A549 (cell line): ENCODE measurements around the gene MAN1A2. TPM values are rescaled to one million over a fixed set of nuclear protein-coding genes. Genes with fewer than 3 reads are reported as not detected.

Source experiments
- ATAC-seq, 2 experiments: fragments of 200-7000 bp in 1 of 2; fragments of >200 bp in 1 of 2; cut with Nextera tagmentation in 1 of 2; cut with Tn5 transposase in 1 of 2; 3 replicates each; pipeline versions ENCODE4 v1.8.0 to v1.9.1; 2018 to 2020; ENCODE audit warnings: mild to moderate bottlenecking in 1 of 2, moderate library complexity in 1 of 2
- CTCF ChIA-PET: fragments of 300-600 bp; sonication (Branson Sonifier 250); formaldehyde crosslinking; extraction: SDS; loops from one replicate; lab custom pipeline; 2021; ENCODE audit warnings: antibody characterized with exemption, inconsistent platforms; lab: Yijun Ruan, JAX
- POLR2A ChIA-PET: fragments of 350-600 bp; formaldehyde crosslinking; extraction: SDS; loops from one replicate; lab custom pipeline; 2021; ENCODE audit warnings: antibody characterized with exemption, inconsistent platforms; lab: Yijun Ruan, JAX
- DNase-seq, 2 experiments: peaks; one replicate each; pipeline versions ENCODE4 v3.0.0 to v3.0.0-alpha.2; 2011 to 2016; ENCODE audit warnings: low read depth in 1 of 2, low spot score in 1 of 2
- FAIRE-seq: peaks from 2 replicates; lab custom pipeline; 2011; peaks lifted over from hg19 to GRCh38; lab: Jason Lieb, UNC
- H3K27ac ChIP-seq, 2 experiments: fragments of >200 bp; sonication (Bioruptor Twin); formaldehyde crosslinking; 3 replicates each; pipeline ENCODE4 v1.5.1; 2016 to 2017
- H3K4me1 ChIP-seq: fragments of >200 bp; sonication (Bioruptor Twin); formaldehyde crosslinking; 3 replicates; pipeline ENCODE4 v1.6.1; 2016
- H3K4me2 ChIP-seq: fragments of >200 bp; sonication (Bioruptor Twin); formaldehyde crosslinking; 3 replicates; pipeline ENCODE4 v1.6.1; 2016
- H3K4me3 ChIP-seq: fragments of >200 bp; sonication (Bioruptor Twin); formaldehyde crosslinking; 3 replicates; pipeline ENCODE4 v1.5.1; 2016
- H3K9me3 ChIP-seq: fragments of >200 bp; sonication (Bioruptor Twin); formaldehyde crosslinking; 3 replicates; pipeline ENCODE4 v1.6.1; 2016
- CHD2 ChIP-seq: fragments of 150-350 bp; IDR thresholded peaks from 2 replicates; pipeline ENCODE4 v1.6.1; 2014; ENCODE audit warnings: low read length; ENCODE audit not compliant: partially characterized antibody
- E2F6 ChIP-seq: IDR thresholded peaks from 2 replicates; pipeline ENCODE4 v1.6.1; 2012; ENCODE audit warnings: low read depth, borderline replicate concordance
- EHF ChIP-seq: fragments of 250-450 bp; sonication (Bioruptor Pico); IDR thresholded peaks from 2 replicates; pipeline ENCODE4 v1.5.0; 2020; ENCODE audit warnings: mild to moderate bottlenecking
- EHMT2 ChIP-seq: fragments of 200-600 bp; sonication (generic); IDR thresholded peaks from 2 replicates; pipeline ENCODE4 v1.6.1; 2016; ENCODE audit warnings: antibody characterized with exemption, low read depth, mild to moderate bottlenecking, moderate library complexity
- ESRRA ChIP-seq: fragments of 150-350 bp; IDR thresholded peaks from 2 replicates; pipeline ENCODE4 v1.6.1; 2014; ENCODE audit warnings: mild to moderate bottlenecking, low read length, borderline replicate concordance
- FOXS1 ChIP-seq: fragments of 250-450 bp; sonication (Bioruptor Pico); IDR thresholded peaks from 2 replicates; pipeline ENCODE4 v1.5.0; 2020; ENCODE audit warnings: mild to moderate bottlenecking, moderate library complexity
- GATA3 ChIP-seq: IDR thresholded peaks from 2 replicates; pipeline ENCODE4 v1.6.1; 2012; ENCODE audit warnings: borderline replicate concordance
- HDAC2 ChIP-seq: fragments of 200-600 bp; sonication (generic); IDR thresholded peaks from 2 replicates; pipeline ENCODE4 v1.6.1; 2016
- HOXA7 ChIP-seq: fragments of 250-450 bp; sonication (Bioruptor Pico); IDR thresholded peaks from 2 replicates; pipeline ENCODE4 v1.5.0; 2020; ENCODE audit warnings: mild to moderate bottlenecking, moderate library complexity
- HOXB13 ChIP-seq: fragments of 250-450 bp; sonication (Bioruptor Pico); IDR thresholded peaks from 2 replicates; pipeline ENCODE4 v1.5.0; 2020; ENCODE audit warnings: low read depth, mild to moderate bottlenecking, moderate library complexity
- JUN ChIP-seq, 2 experiments: fragments of >200 bp; sonication (Bioruptor Twin); formaldehyde crosslinking; IDR thresholded peaks; 2 replicates in 1 of 2; 3 replicates in 1 of 2; pipeline ENCODE4 v1.6.1; 2016 to 2017
- JUNB ChIP-seq: fragments of >200 bp; sonication (Bioruptor Twin); formaldehyde crosslinking; IDR thresholded peaks from 2 replicates; pipeline ENCODE4 v1.6.1; 2016
- KDM1A ChIP-seq: fragments of 200-600 bp; sonication (generic); IDR thresholded peaks from 2 replicates; pipeline ENCODE4 v1.6.1; 2016; ENCODE audit warnings: low read depth, mild to moderate bottlenecking
- MAZ ChIP-seq: fragments of 150-350 bp; IDR thresholded peaks from 2 replicates; pipeline ENCODE4 v1.6.1; 2014; ENCODE audit warnings: antibody characterized with exemption, low read depth, low read length, borderline replicate concordance
- PHF8 ChIP-seq: fragments of 200-600 bp; sonication (generic); IDR thresholded peaks from 2 replicates; pipeline ENCODE4 v1.6.1; 2016; ENCODE audit warnings: low read depth, mild to moderate bottlenecking, antibody characterized with exemption, moderate library complexity, borderline replicate concordance
- RCOR1 ChIP-seq: fragments of 150-350 bp; IDR thresholded peaks from 2 replicates; pipeline ENCODE4 v1.6.1; 2014; ENCODE audit warnings: antibody characterized with exemption, low read length, low read depth
- REST ChIP-seq: fragments of 200-600 bp; sonication (generic); IDR thresholded peaks from 2 replicates; pipeline ENCODE4 v1.6.1; 2016; ENCODE audit warnings: antibody characterized with exemption, mild to moderate bottlenecking, moderate library complexity
- TFCP2L1 ChIP-seq: fragments of 250-450 bp; sonication (Bioruptor Pico); IDR thresholded peaks from 2 replicates; pipeline ENCODE4 v1.5.0; 2021; ENCODE audit warnings: mild to moderate bottlenecking
- ZNF302 ChIP-seq: fragments of 250-450 bp; sonication (Bioruptor Pico); IDR thresholded peaks from 2 replicates; pipeline ENCODE4 v1.9.0; 2021; ENCODE audit warnings: inconsistent platforms, mild to moderate bottlenecking, moderate library complexity
- whole genome bisulfite sequencing: methylation state at CpG from one replicate; pipeline ENCODE4 v1.1.6; 2017; ENCODE audit errors: missing lambda C conversion rate; 5-methylcytosine and 5-hydroxymethylcytosine counted together
- polyA plus RNA-seq, 4 experiments: library from polyadenylated mRNA; depleted of rRNA in 3 of 4; stranded (reverse); fragments of >200 nt; fragmentation: RNase III in 1 of 4; extraction: RNeasy Plus Mini Kit Qiagen cat#74134 plus additional on column Dnase treatment in 1 of 4; gene quantifications; 2 replicates in 3 of 4; 3 replicates in 1 of 4; pipeline ENCODE4 v1.2.3, GENCODE V29; 2011 to 2017
- TF ChIP-seq, protein P1 (sequence below): fragments of 250-450 bp; sonication (Bioruptor Pico); IDR thresholded peaks from 2 replicates; pipeline ENCODE4 v1.5.0; 2020; ENCODE audit warnings: low read depth, mild to moderate bottlenecking, moderate library complexity
- TF ChIP-seq, protein P2 (sequence below): fragments of >200 bp; sonication (Bioruptor Twin); formaldehyde crosslinking; IDR thresholded peaks from 3 replicates; pipeline ENCODE4 v1.5.1; 2016
- TF ChIP-seq, protein P3 (sequence below): fragments of >200 bp; sonication (Bioruptor Twin); formaldehyde crosslinking; IDR thresholded peaks from 3 replicates; pipeline ENCODE4 v1.6.1; 2016
- TF ChIP-seq, protein P4 (sequence below): fragments of 150-350 bp; IDR thresholded peaks from 2 replicates; pipeline ENCODE4 v1.6.1; 2014; ENCODE audit warnings: low read depth, mild to moderate bottlenecking, low read length

MAN1A2 gene
- polyA plus RNA-seq, 2 of the 4 experiments (the other 2 are of a cell fraction) = 10.2 to 18.7 TPM

- TF ChIP-seq PHF8 (no peak), RCOR1 (no peak), FOXS1 (no peak), ZNF302 (no peak), ESRRA (no peak), CHD2 (no peak), JUNB (no peak), JUN (IDR thresholded peaks at IDR 0.05) (no peak), MAZ (no peak), HDAC2 (no peak), EHMT2 (no peak), TFCP2L1 (CRISPR knock-in tag) (no peak), KDM1A (no peak), EHF (no peak), GATA3 (no peak), HOXB13 (CRISPR knock-in tag) (no peak), E2F6 (no peak)
- TF ChIP-seq, protein P1, sequence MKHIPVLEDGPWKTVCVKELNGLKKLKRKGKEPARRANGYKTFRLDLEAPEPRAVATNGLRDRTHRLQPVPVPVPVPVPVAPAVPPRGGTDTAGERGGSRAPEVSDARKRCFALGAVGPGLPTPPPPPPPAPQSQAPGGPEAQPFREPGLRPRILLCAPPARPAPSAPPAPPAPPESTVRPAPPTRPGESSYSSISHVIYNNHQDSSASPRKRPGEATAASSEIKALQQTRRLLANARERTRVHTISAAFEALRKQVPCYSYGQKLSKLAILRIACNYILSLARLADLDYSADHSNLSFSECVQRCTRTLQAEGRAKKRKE (CRISPR knock-in tag) = no peak
- TF ChIP-seq, protein P2, sequence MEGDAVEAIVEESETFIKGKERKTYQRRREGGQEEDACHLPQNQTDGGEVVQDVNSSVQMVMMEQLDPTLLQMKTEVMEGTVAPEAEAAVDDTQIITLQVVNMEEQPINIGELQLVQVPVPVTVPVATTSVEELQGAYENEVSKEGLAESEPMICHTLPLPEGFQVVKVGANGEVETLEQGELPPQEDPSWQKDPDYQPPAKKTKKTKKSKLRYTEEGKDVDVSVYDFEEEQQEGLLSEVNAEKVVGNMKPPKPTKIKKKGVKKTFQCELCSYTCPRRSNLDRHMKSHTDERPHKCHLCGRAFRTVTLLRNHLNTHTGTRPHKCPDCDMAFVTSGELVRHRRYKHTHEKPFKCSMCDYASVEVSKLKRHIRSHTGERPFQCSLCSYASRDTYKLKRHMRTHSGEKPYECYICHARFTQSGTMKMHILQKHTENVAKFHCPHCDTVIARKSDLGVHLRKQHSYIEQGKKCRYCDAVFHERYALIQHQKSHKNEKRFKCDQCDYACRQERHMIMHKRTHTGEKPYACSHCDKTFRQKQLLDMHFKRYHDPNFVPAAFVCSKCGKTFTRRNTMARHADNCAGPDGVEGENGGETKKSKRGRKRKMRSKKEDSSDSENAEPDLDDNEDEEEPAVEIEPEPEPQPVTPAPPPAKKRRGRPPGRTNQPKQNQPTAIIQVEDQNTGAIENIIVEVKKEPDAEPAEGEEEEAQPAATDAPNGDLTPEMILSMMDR = no peak
- Histone ChIP-seq H3K27ac (no peak overlapping the region), H3K9me3 (peaks cover 5% of the 10 kb centered on the region; the same call in 1 of the 3 replicates), H3K4me3 (no peak overlapping the region), H3K4me1 (no peaks in the 10 kb centered on the region), H3K4me2 (no peak overlapping the region)
- ChIA-PET POLR2A (no interaction called here), CTCF (no interaction called here)
- DNase-seq = no peak
- FAIRE-seq = no peak
- no peak for ATAC-seq
Measured at GRCh38 chr1:117401761-117402160, 34.5 kb downstream of the MAN1A2 start.

DNA sequence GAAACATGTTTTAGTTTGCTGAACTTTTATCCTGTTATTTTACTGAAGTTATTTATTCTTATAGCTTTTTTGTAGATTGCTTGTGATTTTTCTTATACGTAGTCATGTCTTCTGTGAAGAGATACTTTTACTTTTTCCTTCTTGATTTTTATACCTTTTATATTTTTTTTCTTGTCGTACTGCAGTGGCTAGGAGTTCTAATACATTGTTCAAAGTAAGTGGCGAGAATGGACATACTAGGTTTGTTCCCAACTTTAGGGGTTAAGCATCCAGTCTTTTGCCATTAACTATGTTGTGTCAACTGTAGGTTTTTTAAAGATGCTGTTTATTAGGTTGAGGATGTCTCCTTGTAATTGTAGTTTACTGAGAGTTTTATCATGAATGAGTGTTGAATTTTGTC is 36.3 kb downstream of the MAN1A2 start:
- Histone ChIP-seq H3K4me3 (no peak overlapping the region), H3K4me2 (no peak overlapping the region), H3K27ac (no peak overlapping the region), H3K9me3 (peaks cover 5% of the 10 kb centered on the region; the same call in 1 of the 3 replicates), H3K4me1 (no peaks in the 10 kb centered on the region)
- ChIA-PET POLR2A (no interaction called here), CTCF (interaction anchor here (0.6 kb wide), 1 partner anchor 60 kb away, joined by 3 read pairs; no protein-coding TSS in a partner anchor)
- FAIRE-seq = no peak
- ATAC-seq = no peak
- DNase-seq = no peak
- 98% methylated on average over 3 of the region's 3 CpGs for WGBS
- no peak for TF ChIP-seq REST
- TF ChIP-seq HDAC2 = no peak
- TF ChIP-seq, protein P3, sequence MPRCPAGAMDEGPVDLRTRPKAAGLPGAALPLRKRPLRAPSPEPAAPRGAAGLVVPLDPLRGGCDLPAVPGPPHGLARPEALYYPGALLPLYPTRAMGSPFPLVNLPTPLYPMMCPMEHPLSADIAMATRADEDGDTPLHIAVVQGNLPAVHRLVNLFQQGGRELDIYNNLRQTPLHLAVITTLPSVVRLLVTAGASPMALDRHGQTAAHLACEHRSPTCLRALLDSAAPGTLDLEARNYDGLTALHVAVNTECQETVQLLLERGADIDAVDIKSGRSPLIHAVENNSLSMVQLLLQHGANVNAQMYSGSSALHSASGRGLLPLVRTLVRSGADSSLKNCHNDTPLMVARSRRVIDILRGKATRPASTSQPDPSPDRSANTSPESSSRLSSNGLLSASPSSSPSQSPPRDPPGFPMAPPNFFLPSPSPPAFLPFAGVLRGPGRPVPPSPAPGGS = no peak
- TF ChIP-seq, protein P4, sequence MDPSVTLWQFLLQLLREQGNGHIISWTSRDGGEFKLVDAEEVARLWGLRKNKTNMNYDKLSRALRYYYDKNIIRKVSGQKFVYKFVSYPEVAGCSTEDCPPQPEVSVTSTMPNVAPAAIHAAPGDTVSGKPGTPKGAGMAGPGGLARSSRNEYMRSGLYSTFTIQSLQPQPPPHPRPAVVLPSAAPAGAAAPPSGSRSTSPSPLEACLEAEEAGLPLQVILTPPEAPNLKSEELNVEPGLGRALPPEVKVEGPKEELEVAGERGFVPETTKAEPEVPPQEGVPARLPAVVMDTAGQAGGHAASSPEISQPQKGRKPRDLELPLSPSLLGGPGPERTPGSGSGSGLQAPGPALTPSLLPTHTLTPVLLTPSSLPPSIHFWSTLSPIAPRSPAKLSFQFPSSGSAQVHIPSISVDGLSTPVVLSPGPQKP = no peak
- TF ChIP-seq FOXS1 = no peak
- TF ChIP-seq, protein P1 (CRISPR knock-in tag) = no peak
- no peak for TF ChIP-seq KDM1A
- TF ChIP-seq HOXA7 (CRISPR knock-in tag) = no peak
- no peak for TF ChIP-seq MAZ
- TF ChIP-seq, protein P2 = no peak
- no peak for TF ChIP-seq ZNF302
- TF ChIP-seq PHF8 = no peak
